Stomach (tissue), 4 donors: ENCODE results near the gene CMKLR1.

ENCODE experiments used
- EP300 ChIP-seq: sonication (generic); formaldehyde crosslinking; IDR thresholded peaks from one replicate; pipeline ENCODE4 v1.6.1; 2017; ENCODE audit warnings: antibody characterized with exemption
- POLR2A ChIP-seq, 4 donors: fragments of 450-650 bp; IDR thresholded peaks; one replicate each; pipeline ENCODE4 v1.6.1; 2016; ENCODE audit warnings: antibody characterized with exemption in 4 of 4, control low read depth in 2 of 4, mild to moderate bottlenecking in 1 of 4, moderate library complexity in 1 of 4
- TF ChIP-seq, protein P1 (sequence below), 7 experiments: fragments of 450-650 bp in 4 of 7; fragments of 200-600 bp in 3 of 7; sonication (generic) in 3 of 7; IDR thresholded peaks; one replicate each; pipeline ENCODE4 v1.5.1; 2016 to 2019; ENCODE audit warnings: antibody characterized with exemption in 7 of 7, control low read depth in 2 of 7, mild to moderate bottlenecking in 1 of 7

GRCh38 chr12:108240027-108240785 lies 98.9 kb downstream of the CMKLR1 start:
- TF ChIP-seq EP300 (no peak), POLR2A (IDR thresholded peaks at IDR 0.05) (no peak)
- TF ChIP-seq, protein P1, sequence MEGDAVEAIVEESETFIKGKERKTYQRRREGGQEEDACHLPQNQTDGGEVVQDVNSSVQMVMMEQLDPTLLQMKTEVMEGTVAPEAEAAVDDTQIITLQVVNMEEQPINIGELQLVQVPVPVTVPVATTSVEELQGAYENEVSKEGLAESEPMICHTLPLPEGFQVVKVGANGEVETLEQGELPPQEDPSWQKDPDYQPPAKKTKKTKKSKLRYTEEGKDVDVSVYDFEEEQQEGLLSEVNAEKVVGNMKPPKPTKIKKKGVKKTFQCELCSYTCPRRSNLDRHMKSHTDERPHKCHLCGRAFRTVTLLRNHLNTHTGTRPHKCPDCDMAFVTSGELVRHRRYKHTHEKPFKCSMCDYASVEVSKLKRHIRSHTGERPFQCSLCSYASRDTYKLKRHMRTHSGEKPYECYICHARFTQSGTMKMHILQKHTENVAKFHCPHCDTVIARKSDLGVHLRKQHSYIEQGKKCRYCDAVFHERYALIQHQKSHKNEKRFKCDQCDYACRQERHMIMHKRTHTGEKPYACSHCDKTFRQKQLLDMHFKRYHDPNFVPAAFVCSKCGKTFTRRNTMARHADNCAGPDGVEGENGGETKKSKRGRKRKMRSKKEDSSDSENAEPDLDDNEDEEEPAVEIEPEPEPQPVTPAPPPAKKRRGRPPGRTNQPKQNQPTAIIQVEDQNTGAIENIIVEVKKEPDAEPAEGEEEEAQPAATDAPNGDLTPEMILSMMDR (IDR thresholded peaks at IDR 0.05) = no peak
